Stromal cell of bone marrow (primary cell): Measurements from ENCODE around the gene WWP2.
"Not testable (repeated sequence)": the region's sequence is repeated elsewhere in the genome, so short reads cannot be mapped to it uniquely, and the experiment has no call there.

Experiments used
- DNase-seq: peaks from one replicate; pipeline ENCODE4 v3.0.0-alpha.2; 2012; ENCODE audit warnings: low read depth

The WWP2 gene

DNA sequence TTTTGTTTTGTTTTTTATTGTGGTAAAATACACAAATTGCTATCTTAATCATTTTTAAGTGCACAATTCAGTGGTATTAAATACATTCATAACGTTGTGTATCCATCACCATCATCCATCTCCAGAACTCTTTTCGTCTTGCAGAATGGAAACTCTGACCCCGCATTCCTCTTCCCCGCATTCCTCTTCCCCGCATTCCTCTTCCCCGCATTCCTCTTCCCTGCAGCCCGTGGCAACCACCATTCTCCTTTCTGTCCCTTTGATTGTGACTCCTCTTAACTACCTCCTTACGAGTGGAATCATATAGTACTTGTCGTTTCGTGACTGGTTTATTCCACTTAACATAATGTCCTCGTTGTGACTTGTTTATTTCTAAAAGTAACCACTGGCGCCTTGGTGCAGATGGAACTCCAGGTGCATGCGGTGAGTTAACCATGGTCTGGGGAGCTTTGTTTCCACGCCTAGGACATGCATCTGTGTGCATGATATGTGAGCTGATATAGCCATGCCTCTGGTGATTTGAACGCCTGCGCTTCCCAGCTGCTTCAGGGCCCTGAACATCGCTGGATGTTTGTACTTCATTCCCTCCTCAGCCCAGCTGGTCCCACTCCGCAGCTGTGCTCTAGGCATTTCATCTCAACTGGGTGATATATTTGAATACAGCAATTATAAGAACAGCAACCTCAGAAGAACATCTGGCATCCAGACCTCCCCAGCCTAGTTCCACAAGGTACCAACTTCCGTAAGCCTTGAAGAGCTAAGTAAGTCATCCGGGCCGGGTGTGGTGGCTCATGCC, 181.3 kb downstream of the WWP2 start:
- DNase-seq: not testable (repeated sequence)

DNA sequence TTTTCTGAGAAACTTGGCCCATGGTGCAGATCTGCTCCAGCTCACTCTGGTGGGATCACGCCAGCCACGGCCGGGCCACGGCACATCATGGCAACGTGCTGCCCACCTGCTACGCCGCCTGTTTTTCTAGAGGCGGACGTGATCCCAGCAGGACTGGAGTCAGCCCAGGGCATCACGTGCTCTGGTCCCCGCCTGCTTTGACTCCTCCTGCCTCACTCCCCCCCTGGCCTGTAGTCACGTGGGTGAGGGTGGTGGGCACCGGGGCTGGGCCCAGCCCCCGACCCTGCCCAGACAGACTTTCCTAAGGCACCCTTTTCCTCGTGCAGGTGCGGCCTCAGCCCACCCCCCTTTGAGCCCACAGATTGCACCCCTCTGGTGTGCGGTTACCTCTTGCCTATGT, 188.3 kb downstream of the WWP2 start:
- DNase-seq: not testable (repeated sequence)

DNA sequence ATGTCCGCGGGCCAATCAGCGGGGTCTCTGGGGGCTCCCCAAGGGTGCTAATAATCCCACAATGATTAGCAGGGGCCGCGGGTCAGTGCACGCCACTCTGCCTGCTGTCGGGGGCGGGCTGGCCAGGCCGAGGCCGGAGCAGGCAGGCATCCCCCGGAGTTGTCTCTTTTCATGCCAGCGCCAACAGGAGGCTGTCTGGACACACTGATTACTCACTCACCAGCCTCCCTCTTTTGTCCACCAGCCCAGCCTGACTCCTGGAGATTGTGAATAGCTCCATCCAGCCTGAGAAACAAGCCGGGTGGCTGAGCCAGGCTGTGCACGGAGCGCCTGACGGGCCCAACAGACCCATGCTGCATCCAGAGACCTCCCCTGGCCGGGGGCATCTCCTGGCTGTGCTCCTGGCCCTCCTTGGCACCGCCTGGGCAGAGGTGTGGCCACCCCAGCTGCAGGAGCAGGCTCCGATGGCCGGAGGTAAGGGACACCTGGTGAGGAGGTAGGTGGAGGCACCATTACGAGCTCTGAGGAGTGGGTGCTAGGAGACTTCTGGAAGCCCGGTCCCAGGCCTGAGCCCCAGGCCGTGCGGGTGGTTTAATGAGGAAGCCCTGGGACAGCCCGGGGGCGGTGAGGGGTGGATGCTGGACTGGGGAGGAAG, 189.0 kb downstream of the WWP2 start, which contains the start of gene CLEC18A:
Gene CLEC18A (plus strand): TSS at position 318 of the 655 bp plus-strand sequence. CDS start 33 bp downstream, at position 351.
- not testable (repeated sequence) for DNase-seq

DNA sequence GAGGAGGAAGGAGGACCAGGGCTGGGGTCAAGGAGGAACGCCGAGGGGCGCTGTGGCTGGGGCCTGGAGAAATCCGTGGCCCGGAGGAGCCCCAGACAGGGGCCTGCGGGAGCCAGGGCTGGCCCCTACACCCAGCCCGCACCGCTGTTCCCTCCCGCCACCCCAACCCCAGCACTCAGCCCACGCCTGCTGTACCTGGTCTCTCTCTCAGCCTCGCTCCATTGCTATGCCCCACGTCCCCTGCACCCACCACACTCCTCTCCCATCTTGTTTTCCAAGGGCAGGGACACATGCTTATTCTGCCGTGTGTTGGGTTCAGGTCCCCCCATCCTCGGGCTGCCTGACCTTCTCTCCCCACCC, 189.5 kb downstream of the WWP2 start:
- DNase-seq: not testable (repeated sequence)

DNA sequence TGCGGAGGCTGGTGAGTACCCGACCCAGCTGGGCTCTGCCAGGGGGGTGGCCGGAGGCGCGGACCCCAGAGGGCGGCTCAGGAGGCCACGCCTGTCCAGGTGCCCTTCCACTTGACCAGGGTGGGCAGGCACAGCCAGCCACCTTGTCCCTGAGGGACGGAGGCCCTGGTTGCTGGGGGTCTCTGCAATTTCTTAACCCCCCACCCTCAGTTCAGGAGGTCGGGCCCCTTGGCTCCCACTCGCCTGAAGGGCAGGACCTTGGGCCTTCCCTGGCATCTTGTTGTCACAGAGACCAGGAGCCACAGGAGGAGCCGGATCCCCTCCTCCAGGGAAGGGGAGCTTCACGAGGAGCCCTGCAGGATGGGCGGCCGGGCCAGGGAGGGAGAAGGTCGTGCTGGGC, 190.0 kb downstream of the WWP2 start:
- not testable (repeated sequence) for DNase-seq

DNA sequence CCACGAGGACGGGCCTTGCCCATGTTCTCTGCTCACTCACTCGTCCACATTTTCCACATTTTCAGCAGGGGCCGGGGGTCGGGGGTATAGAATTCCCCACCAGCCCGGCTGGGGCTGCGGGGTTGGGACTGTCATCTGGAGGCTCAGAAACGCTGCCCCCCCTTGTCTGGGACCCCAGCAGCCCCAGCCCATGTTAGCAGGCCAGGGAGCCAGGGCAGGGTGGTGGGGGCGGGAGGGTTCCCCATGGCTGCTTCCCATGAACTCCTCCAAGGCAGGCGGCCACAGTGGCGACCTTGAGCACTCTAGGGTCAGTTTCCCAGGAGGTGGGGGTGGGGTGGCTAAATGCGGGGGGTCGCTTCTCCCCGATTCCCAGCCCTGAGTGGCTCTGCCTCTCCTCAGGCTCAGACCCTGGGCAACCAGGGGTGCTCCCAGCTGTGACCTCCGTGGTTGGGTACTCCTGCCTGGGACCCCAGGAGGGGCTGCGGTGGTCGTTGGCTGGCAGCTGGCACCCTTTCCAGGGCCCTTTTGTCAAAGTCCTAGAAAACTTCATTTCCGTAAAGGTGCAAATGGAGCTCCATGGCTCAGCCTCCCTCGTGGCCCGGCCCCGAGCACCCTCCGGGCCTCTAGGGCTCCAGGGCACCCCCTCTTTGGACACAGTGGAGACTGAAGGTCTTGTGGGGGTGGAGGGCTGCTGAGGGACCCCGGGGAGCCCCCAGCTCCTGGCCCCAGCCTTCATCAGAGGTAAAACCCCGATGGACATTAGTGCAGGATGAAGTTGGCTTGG, 190.6 kb downstream of the WWP2 start:
- not testable (repeated sequence) for DNase-seq

DNA sequence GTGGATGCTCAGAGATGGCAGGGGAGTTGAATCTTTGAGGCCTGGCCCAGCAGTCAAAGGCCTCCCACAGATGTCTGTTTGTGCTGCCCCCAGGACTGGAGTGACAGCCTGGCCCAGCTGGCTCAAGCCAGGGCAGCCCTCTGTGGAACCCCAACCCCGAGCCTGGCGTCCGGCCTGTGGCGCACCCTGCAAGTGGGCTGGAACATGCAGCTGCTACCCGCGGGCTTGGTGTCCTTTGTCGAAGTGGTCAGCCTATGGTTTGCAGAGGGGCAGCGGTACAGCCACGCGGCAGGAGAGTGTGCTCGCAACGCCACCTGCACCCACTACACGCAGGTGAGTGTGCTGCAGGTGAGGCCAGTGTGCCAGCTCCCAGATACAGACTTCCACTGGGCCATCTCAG, 192.1 kb downstream of the WWP2 start:
- not testable (repeated sequence) for DNase-seq

DNA sequence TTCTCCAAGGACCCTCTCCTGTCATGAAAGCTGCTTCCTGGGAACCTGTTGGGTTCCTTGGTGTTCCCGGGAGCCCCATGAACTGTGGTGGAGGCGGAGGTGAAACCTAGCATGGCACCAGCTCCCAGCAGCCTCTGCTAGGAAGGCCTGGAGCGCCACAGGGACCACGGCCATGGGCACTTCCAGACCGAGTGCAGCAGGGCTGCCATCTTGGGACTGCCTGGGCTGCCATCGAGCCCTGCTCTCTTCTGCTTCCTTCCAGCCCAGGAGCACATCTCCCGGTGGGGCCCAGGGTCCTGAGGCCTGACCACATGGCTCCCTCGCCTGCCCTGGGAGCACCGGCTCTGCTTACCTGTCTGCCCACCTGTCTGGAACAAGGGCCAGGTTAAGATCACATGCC, 201.2 kb downstream of the WWP2 start:
- not testable (repeated sequence) for DNase-seq

DNA sequence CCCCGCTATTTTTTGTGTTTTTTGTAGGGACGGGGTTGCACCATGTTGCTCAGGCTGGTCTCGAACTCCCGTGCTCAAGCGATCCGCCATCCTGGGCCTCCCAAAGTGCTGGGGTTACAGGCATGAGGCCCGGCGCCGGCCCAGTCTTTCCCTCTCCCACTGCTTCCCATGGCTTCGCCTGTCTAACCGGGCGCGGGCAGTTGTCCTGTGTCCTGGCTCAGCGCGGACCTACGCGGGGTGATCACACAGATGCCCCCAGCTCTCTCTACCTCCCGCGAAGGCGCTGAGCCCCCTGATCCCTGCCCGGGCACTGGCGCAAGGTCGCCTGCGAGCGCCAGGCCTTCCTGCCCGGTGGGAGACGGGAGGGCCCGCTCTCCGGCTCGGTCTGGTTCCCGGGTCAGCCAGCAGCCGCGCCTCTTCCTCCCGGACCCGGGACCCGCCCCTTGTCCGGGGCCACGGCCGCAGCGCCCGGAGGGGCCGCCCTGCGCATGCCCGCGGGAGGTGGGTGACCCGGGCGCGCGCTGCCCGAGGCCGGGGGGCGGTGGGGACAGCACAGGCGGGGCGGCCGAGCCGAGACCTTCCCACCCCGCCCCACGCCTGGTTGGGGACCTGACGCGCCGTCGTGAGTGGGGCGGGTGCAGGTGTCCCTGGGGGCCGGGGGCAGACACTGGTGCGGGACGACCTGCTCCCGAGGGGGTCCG, 203.0 kb downstream of the WWP2 start:
- DNase-seq: peak; percentile 6

DNA sequence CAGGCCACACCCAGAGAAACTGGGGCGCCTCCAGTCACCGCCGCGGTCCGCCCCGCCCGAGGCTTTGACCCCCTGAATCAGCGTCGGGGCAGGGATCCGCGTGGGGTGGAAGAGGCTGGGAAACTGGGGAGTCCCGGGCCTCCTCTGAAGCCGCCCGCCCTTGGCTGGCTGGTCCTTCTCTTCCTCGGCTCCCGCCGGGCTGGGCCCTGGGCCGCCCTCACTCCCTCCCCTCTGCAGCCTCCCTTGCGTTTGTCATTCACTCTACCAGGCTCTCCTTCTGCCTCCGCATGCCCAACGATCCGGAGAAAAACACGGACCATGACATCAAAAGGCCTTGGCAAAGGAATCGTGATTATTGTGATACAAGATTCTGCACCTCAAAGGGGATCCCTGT, 203.5 kb downstream of the WWP2 start:
- DNase-seq: not testable (repeated sequence)

DNA sequence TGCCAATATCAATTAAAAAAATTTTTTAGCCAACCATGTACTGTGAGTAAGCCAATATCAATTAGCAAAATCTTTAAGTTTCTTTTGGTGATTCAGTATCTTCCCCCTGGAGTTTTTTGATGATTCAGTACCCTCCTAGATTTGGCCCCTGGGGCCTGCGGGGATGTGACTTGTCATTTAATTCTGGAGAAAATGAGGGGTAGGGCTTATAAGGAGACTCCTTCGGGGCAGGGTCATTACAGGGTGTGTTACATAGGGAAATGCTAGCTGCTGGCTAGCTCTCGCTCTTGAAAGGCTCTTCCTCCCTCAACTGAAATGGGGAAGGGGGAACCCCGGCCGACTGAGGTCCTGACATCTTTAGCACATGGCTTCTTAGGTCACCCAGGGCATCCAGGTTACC, 205.6 kb downstream of the WWP2 start:
- not testable (repeated sequence) for DNase-seq

DNA sequence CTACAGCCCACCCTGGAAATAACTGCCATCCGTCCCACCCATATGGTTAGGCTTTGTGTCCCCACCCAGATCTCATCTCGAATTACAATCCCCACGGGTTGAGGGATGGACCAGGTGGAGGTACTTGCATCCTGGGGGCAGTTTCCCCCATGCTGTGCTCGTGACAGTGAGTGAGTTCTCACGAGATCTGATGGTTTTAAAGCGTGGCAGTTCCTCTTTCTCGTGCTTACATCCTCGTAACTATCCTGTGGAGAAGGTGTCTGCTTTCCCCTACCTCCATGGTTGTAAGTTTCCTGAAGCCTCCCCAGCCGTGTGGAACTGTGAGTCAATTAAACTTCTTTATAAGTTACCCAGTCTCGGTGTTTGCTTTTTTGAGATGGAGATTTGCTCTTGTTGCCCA, 206.0 kb downstream of the WWP2 start:
- DNase-seq: not testable (repeated sequence)

DNA sequence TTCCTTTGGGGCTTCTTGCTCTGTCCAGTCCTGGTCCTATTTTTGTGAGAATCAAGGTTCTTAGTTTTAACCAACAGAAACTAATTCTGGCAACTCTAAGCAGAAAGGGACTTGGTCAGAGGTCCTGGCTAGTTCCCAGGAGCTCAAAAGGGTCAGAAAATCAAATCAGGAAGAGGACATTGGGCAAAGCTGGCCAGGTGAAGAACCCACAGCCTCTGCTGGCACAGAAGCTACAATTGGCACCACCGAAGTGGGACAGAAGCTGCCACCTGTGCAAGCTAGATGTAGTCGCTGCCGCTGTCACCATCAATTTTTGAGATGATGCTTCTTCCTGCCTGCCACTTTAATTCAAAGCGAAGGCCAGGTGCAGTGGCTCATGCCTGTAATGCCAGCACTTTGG, 207.5 kb downstream of the WWP2 start:
- DNase-seq: not testable (repeated sequence)

DNA sequence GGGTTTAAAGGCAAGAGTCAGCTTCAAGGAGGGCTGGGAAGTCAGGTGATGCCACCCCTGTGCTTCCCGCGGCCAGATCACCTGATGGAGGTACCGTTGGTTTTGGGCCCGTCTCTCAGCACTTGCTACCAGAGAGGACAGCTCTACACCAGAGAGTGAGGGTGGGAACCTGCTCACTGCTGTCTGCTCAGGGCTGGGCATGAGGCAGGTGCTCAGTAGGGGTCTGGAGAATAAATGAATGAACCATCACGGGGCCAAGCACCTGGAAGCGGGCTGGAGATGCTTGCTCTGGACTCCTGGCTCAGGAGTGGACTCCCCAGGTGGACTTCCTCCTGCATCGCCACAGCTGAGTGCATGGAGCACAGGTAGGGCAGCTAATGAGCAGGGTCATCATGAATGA, 210.0 kb downstream of the WWP2 start:
- DNase-seq: not testable (repeated sequence)

DNA sequence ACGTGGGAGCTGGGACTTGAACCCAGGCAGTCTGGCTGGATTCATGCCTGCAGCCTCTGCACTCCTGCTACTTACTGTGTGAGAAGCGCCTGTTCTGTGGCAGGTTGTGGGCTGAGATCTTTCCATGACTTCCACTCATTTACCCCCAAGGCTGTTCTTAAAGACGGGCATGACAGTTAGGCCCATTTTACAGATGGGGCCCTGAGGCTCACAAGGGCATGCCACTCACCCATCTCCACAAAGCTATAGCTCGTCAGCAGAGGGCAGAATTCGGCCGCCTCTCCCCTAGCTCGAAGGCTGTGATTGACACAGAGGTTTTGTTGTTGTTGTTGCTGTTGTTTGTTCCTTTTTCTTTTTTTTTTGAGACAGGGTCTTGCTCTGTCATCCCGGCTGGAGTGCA, 210.8 kb downstream of the WWP2 start:
- not testable (repeated sequence) for DNase-seq

DNA sequence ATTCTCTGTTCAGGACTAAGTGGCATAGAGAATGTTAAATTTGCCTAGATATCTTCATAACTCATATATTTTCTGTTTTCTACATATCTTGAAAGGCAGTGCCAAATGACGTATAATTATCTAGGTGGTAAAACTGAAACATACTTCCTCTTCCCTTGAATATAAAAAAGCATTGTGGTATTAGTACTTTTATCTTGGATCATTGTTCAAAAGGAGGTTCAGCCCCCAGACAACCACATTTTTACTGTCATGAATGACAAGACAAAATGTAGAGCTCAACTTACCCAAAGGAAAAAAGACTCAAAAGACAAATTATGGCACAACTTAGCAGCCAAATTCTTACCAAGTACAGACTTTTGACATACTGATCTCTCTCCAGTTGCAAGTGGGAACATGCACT, 223.1 kb downstream of the WWP2 start:
- not testable (repeated sequence) for DNase-seq
